ENCODE results near the gene HERC3.
A peak's percentile ranks its signal among the peaks of the same experiment; 100 is the strongest.

HERC3 gene

GRCh38 chr4:88591787-88592599 is at the start of gene HERC3:
TSS of gene HERC3 (plus strand) at chr4:88592480. CDS start at chr4:88605824, 13,344 bp downstream.
- peak; percentile 70 to 88 for DNase-seq

GRCh38 chr4:88549815-88550214 is 42.5 kb upstream of the HERC3 start:
- DNase-seq = no peak

GRCh38 chr4:88567591-88567990 is 24.7 kb upstream of the HERC3 start:
- DNase-seq = no peak

GRCh38 chr4:88570001-88570400 is 22.3 kb upstream of the HERC3 start:
- no peak for DNase-seq

GRCh38 chr4:88573276-88573980 is 18.9 kb upstream of the HERC3 start:
- DNase-seq = no peak

- no peak for DNase-seq
These were observed 18.3 kb upstream of the HERC3 start for GRCh38 chr4:88573995-88574394.

- DNase-seq = no peak
These were observed 17.1 kb upstream of the HERC3 start for GRCh38 chr4:88575186-88575585.

- DNase-seq = no peak
These were observed 9.8 kb upstream of the HERC3 start for GRCh38 chr4:88582493-88582892.

- DNase-seq = peak; percentile 68 to 75
These were observed 8.4 kb upstream of the HERC3 start for GRCh38 chr4:88583631-88584470.

GRCh38 chr4:88584471-88584900 is 7.8 kb upstream of the HERC3 start:
- no peak for DNase-seq

GRCh38 chr4:88585917-88586316 is 6.4 kb upstream of the HERC3 start:
- DNase-seq = no peak

- no peak for DNase-seq
These were observed 5.0 kb upstream of the HERC3 start for GRCh38 chr4:88587306-88587705.

GRCh38 chr4:88592600-88593448 is 544 bp downstream of the HERC3 start:
- DNase-seq = peak; percentile 38 to 79

GRCh38 chr4:88597970-88598660 is 5.8 kb downstream of the HERC3 start:
- DNase-seq = peak; percentile 32 to 43

GRCh38 chr4:88599298-88599697 is 7.0 kb downstream of the HERC3 start:
- DNase-seq = no peak

- DNase-seq = no peak
These were observed 7.4 kb downstream of the HERC3 start for GRCh38 chr4:88599714-88600113.

- DNase-seq = peak in 1 of 2 experiments; percentile 8
These were observed 8.0 kb downstream of the HERC3 start for GRCh38 chr4:88600176-88600838.

GRCh38 chr4:88604978-88605678 is 12.8 kb downstream of the HERC3 start:
- no peak for DNase-seq

- DNase-seq = no peak
These were observed 13.5 kb downstream of the HERC3 start for GRCh38 chr4:88605736-88606135.

- DNase-seq = no peak
These were observed 14.6 kb downstream of the HERC3 start for GRCh38 chr4:88606832-88607231.
